GM23248 (cell line): ENCODE measurements around the gene TTC39C.
"Not testable (repeated sequence)": the region's sequence is repeated elsewhere in the genome, so short reads cannot be mapped to it uniquely, and the experiment has no call there.

Experiments used
- EZH2 ChIP-seq: fragments of 200-600 bp; sonication (generic); IDR thresholded peaks from 2 replicates; pipeline ENCODE4 v1.6.1; 2018; ENCODE audit warnings: antibody characterized with exemption, mild to moderate bottlenecking; ENCODE audit not compliant: insufficient read depth, poor library complexity, severe bottlenecking
- EZH2phosphoT487 ChIP-seq: fragments of 200-600 bp; sonication (generic); IDR thresholded peaks from 2 replicates; pipeline ENCODE4 v1.6.1; 2018; ENCODE audit warnings: antibody characterized with exemption, moderate library complexity, mild to moderate bottlenecking, low read depth; ENCODE audit not compliant: insufficient read depth

- TF ChIP-seq EZH2, EZH2phosphoT487: not testable (repeated sequence)
These were observed 60.2 kb downstream of the TTC39C start for GRCh38 chr18:24074757-24075156.
